HG02623 (cell line): ENCODE data around the gene PRR5.

Experiments
- ATAC-seq: cut with Tn5 transposase; IDR thresholded peaks from one replicate; pipeline ENCODE4 v1.9.1; 2021; ENCODE audit warnings: moderate library complexity; ENCODE audit not compliant: unreplicated experiment

The PRR5 gene

DNA sequence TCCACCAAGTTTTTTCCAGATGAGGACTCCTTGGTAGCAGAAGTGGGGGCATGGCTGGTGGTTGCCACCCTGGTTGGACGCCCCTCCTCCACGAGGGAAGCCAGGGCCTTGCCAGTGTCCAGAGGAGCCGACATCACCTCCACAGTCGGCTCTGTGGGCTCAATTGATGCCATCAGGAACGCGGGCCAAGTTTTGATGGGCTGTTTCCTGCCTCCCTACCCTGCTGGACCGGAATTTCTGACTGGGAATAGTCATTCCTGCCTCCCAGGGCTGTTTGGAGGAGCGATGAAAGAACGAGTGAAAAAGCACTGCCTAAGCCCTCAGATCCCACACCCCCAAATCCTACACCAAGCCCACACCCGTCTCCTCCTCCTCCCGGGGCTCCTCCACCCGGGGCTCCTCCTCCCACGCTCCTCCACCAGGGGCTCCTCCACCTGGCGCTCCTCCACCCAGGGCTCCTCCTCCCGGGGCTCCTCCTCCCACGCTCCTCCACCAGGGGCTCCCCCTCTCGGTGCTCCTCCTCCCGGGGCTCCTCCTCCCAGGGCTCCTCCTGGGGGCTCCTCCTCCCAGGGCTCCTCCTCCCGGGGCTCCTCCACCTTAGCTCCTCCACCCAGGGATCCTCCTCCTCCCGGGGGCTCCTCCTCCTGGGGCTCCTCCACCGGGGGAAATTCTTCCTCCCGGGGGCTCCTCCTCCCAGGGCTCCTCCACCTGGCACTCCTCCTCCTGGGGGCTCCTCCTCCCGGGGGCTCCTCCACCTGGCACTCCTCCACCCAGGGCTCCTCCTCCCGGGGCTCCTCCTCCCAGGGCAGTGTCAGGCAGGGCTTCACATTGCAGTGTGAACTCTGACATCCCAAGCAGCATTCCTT is 10.0 kb upstream of the PRR5 start:
- no peak for ATAC-seq

DNA sequence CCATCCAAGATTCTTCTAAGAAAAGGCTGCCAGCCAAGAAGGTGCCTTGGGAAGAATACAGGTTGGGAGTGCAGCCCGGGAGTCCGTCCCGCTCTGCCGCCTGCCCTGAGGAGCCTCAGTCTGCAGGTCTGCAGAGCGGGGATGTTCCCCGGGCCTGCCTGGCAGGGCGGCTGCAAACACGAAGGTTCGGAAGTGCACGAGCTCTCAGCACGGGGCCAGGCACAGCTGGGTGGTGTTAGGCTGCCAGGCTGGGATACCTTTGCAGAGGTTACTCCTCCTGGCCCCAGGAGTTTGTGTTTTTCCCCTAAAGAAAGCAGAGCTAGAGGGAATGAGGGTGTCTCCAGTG is 9.4 kb upstream of the PRR5 start:
- ATAC-seq = no peak

DNA sequence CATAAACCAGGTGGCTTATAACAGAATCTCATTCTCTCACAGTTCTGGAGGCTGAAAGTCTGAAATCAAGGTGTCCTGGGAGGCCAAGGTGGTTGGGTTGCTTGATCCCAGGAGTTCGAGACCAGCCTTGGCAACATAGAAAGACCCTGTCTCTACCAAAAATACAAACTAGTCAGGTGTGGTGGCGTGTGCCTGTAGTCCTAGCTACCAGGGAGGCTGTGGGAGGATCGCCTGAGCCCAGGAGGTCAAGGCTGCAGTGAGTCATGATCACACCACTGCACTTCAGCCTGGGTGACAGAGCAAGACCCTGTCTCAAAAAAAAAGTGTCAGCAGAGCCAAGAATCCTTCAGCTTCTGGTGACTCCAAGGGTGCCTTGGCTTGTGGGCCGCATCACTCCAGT is 8.9 kb upstream of the PRR5 start:
- ATAC-seq = no peak

DNA sequence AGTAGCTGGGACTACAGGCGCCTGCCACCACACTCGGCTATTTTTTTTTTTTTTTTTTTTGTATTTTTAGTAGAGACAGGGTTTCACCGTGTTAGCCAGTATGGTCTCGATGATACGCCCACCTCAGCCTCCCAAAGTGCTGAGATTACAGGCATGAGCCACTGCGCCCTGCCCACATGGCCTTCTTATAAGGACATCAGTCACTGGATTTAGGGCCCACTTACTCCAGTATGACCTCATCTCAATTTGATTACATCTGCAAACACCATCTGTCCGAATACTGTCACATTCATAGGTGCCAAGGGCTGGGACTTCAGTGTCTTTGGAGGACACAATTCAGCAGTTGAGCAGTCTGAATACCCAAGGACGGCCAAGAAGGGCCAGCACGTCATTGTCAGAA is 8.2 kb upstream of the PRR5 start:
- no peak for ATAC-seq

DNA sequence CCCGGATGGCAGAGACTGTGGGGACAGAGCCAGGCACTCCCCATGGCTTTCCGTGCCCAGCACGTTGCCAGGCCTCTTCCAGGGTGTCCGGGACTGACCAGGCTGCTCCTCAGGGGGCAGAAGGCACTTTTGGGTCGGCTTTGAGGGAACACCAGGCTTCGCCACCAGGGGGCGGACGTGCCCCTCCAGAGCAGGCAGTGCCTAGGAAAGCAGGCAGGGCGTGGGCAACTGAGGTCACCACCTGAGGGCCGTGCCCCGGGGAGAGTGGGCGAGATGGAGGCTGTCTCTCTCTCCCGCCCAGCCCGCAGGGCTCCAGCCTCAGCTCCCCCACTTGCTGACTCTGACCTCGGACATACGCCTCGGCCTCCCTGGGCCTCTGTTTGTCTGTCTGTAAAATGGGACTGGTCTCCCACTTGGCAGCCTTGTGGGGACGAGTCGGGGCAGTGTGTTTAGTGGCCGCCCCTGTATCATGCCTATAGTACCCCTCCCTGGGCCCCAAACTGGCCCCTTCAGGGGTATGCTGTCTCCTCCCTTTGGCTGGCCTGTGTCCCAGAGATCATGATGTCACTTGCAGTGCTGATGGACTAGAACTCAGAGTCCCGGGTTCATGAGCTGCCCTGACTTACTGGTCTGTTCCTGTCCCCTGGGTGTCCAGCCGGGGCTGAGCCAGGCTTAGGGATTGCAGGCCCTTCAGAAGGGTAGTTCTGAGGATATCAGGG is 4.4 kb upstream of the PRR5 start:
- ATAC-seq = no peak

DNA sequence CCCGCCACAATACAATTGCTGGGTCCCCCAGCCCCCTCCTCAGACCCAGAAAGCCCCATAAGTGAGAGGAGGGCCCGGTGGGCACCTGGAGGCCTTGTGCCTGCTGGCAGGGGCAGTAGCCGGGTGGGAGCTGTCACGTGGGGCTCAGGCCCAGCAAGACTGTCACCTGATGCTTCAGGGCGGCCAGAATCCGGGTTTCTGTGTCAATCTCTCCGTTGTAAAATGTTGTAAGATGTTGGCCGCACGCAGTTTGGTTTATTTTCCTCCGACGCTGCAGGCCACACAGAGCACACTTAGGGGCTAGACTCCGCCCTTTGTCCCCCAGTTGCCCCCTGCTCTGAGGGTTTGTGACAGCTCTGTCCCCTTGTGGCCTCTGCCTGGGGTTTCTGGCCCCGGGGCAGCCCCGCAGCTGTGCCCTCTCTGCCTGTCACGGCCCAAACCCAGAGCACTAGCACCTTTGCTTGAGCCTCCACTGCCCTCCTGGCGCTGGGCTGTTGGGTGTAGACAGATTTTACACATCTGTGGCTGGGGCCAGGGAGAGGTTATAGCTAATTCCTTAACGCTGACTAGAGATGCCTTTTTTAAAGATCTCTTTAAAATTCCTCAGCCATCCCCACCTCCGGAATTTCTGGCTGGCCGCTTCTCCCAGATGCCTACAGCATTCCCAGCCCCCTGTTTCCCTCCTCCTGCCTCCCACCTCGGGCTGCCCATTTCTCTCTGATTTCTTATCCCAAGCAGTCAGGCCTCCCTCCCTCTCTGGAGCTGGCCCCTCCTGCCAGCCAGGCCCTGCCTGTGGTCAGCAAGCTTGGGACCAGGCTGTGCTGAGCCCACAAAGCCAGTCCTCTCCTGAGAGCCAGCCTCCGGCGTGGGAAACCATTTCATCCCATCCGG is 3.2 kb upstream of the PRR5 start:
- ATAC-seq = no peak

DNA sequence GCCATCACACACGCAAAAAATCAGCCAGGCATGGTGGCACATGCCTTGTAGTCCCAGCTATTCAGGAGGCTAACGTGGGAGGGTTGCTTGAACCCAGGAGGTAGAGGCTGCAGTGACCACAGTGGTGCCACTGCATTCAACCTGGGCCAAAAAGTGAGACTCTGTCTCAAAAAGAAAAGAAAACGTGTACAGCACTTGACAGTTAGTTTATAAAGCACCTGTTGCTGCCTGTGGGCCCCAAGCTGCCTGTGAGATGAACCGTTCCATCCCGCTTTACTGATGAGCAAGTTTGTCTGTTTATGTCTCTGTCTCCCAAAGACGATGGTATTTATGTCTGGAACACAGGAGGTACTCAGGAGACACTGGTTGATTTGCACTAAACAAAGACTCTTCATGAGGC is 1.5 kb upstream of the PRR5 start:
- no peak for ATAC-seq

DNA sequence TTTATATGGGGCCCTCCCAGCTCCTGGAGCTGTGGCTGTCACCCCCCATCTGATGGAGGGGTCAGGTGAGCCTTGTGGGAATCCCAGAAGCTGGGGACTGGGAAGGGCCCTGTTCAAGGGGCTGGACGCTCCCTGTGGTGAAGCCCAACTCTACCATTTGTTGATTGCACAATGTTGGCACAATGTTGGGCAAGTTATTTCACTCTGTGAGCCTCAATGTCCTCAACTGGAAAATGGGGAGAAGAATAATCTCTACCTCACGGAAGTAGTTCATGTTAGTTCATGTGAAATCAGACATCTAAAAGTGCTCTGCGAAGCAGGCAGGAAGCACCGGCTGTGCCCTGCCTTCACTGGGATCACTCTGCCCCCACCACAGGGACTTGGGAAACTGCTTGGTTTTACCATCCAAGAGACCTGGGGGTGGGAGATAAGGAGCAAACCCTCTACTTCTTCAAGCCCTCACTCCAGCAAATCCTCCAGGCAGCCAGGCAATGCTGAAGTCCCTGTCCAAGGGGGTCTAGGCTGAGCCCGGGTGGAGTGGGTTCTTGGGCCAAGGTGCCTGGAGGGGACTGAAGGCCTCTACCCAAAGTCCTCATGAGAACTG is 715 bp upstream of the PRR5 start:
- no peak for ATAC-seq

DNA sequence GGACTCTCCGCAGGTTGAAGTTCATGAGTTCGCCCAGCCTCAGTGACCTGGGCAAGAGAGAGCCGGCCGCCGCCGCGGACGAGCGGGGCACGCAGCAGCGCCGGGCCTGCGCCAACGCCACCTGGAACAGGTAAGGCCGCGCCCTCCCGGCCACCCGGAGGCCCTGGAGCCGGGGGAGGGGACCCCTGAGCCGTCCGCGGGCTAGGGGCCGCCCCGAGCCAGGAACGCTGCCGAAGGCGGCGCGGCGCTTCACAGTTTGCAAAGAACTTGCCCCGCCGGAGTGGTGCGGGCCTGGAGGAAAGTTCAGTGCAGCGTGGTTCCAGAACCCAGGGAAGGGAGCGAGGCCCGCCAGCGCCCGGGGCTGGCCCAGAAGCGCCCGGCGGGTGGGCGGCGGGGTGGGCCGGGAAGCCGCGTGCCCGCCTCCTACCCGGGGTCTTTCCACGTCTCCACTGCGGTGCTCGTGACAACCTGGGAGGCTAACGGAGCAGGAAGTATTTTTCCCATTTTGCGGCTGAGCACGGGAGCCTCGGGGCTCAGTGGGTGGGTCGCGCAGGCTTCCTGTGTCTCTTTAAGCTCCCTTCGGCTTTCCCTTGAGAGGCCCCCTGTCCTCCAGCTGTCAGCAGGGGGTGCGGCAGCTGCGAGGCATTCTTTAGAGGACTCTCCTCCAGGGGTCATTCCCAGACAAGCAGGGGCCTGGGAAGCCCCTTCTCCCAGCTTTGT is 635 bp downstream of the PRR5 start:
- ATAC-seq = peak; percentile 7

DNA sequence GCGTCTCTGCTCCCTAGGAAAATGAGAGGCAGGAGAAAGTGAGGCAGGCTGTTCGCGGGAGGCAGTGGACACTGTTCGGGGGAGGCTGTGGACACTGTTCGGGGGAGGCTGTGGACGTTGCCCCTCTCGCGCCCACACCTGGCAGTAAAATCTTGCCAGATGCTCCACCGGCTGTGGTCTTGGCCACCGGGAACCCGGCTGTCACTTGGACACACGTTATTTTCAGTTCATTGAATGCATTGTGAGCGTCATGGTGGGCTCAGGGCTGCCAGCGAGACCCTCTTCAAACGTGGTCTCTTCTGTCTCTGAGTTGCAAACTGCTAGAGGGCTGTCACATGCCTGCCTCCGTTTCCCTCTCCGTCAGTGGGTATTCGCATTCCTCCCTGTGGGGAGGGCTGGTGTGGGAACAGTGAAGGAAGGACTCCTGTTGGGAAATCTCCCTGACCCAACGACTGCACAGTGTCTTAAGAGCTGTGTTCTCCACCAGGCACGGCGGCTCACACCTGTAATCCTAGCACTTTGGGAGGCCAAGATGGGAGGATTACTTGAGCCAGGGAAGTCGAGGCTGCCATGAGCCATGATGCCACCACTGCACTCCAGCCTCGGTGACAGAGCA is 1.4 kb downstream of the PRR5 start:
- ATAC-seq = no peak

DNA sequence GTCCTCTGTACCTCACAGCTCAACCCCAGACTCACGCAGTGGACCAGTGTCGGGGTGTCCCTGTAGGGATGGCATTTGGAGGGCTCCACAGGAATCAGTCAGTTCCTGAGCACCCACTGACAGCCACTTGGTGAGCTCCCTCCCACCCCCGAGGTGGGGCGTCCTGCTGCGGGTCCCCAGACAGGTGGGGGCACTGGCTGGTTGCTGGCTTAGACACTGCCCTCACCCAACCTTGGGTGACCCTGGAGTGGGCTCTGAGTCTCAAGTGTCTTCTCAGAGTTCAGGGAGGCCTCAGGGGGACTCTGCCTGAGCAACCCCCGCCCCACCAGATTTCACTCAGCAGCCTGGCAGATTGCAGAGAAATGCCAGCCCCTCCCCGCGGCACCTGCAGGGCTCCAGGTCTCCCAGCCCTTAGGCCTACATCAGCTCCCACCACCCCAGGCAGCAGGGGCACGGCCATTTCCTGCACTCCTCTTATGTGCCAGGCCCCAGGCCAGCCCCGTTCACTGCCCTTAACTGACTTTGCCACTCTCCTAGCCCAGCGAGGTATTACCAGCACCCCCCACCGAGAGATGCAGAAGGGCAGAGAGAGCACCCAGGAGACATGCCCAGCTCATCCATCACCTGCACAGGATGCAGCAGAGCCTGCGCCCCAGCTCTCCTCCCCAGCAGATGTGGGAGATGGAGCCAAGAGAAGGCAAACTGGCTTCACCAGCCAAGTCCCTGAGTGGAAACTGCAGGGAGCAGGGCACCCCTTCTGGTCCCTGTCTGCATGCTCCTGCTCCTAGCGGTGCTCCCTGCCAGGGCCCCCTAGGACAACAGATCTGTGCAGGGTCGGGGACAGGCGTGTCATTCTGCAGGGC is 2.4 kb downstream of the PRR5 start:
- no peak for ATAC-seq

DNA sequence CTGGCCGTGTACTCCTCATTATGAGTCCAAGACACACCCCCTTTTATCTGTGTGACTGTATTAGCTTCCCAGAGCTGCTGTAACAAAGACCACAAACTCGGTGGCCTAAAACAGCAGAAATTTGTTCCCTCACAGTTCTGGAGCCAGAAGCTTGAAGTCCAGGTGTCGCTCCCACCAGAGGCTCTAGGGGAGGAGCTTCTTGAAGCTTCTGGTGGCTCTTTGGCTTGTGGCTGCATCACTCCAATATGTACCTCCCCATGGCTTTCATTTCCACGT is 3.0 kb downstream of the PRR5 start:
- no peak for ATAC-seq

DNA sequence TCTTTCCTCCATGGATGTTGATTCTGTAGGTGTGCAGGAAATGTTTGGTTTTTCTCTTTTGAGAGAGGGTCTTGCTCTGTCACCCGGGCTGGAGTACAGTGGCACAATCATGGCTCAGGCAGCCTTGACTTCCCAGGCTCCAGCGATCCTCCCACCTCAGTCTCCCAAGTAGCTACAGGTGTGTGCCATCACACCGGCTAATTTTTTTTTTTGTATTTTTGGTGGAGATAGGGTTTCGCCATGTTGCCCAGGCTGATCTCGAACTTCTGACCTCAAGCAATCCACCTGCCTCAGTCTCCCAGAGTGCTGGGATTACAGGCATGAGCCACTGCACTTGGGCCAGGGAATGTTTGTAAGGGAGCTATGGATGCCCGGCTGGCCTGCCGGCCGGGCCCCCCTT is 4.5 kb downstream of the PRR5 start:
- no peak for ATAC-seq

DNA sequence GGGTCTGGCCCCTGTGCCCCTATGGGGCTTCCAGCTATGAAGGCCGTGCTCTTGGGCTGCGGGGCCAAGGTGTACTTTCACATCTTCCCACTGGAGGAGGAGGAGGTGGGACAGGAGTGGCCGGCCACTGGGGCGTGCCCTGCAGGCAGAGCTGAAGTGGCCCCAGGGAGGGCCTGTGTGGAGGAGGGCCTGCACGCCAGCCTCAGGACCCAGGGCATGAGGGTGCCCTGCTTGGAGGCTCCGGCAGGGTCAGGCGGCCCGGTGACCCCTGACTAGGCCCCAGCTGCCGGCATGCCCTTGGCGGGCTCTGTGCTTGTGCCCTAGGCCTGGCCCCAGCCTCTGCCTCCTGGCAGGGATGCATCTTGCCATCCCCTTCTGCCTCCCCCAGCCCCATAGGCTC is 5.2 kb downstream of the PRR5 start:
- no peak for ATAC-seq

DNA sequence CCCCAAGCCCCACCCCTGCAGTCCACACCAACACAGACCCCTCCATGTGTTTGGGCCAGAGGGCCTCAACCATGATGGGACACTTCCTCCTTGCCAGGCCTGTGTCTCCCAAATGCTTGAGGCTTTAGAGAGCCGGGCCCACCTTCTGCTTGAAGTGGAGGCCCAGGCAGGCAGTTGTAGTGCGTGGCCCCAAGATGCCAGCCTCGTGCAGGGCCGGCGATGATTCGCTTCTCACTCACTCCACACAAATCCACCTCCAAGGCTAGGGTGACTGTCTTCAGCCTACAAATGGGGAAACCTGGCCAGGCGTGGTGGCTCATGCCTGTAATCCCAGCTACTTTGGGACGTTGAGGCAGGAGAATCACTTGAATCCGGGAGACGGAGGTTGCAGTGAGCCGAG is 5.7 kb downstream of the PRR5 start:
- ATAC-seq = no peak

DNA sequence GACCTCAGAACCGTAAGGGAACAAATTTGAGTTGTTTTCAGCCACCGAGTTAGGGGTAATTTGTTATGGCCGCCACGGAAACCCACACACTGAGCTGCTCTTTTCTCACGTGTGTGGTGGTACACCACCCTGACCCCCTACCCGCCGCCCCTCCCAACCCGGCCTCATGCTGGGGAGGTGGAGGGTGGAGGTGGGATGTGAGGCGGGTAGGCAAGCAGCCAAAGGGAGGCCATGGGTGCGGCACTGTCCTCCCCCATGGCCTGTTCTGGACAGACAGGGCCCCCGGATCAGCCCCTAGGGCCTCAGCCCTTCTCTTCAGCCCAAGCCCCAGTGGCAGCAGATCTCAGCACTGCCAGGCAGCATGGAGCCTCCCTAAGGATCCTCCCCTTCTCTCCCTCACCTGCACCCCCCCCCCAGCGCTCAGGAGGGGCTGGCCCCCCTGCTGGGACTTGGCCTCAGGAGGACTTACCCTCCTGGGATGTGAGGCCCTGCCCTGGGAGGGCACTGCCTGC is 7.9 kb downstream of the PRR5 start:
- ATAC-seq = no peak

DNA sequence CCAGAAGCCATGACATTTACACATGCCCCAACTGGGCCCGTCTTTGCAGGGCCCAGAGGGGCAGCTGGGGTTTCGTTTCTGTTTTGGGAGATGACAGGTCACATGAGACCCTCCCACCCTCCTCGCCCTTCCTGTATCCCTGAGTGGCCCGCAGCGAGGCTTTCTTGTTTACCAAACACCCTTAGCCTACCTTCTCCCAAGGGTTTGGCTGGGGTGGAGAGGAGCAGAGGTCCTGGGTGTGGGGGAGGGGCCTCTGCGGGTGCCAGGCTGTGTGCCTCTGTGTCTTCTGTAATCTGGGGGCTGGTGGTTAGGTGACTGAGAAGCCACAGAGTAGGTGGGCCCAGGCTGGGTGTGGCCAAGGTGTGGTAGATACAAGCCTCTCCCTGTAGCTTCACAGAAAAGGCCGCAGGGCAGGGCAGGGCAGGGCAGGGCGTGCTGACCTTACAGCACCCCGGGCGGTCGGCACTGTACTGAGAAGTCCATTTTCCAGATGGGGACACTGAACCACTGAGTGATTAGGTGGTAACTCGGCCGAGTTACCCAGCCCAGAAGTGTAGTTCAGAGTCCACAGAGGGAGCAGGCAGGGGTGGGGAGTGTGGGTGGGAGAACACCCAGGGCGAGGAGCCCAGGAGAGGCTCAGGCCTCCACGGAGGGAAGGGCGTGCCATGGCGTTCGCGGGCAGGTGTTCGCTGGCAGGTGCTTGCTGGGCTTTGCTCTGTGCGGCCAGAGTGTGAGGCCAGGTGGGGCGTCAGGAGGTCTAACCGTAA is 8.7 kb downstream of the PRR5 start:
- no peak for ATAC-seq

DNA sequence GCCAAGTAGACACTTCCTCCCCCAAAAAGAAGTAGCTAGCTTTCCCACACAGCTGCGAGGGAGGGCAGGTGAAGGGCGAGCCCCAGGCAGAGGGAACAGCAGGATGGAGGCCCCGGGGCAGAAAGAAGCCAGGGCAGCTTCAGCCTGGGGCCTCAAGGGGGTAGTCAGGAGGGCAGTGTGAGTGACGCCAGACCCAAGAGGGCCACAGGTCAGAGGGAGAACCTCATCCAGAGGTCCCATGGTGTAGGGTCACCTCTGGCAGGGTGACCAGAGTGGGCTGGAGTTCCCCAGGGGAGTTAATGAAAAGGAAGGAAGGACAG is 9.2 kb downstream of the PRR5 start:
- no peak for ATAC-seq
